Activated naive CD8-positive, alpha-beta T cell treated with anti-CD3 and anti-CD28 coated beads, Interleukin-2, amount 50 U/mL, for 16 hours (primary cell): ENCODE measurements around the gene HACD2.
"Not testable (repeated sequence)": the region's sequence is repeated elsewhere in the genome, so short reads cannot be mapped to it uniquely, and the experiment has no call there.

ENCODE experiments used
- DNase-seq: peaks from one replicate; pipeline ENCODE4 v3.0.0-alpha.2; 2020; ENCODE audit warnings: low read depth, low spot score

Gene HACD2

DNA sequence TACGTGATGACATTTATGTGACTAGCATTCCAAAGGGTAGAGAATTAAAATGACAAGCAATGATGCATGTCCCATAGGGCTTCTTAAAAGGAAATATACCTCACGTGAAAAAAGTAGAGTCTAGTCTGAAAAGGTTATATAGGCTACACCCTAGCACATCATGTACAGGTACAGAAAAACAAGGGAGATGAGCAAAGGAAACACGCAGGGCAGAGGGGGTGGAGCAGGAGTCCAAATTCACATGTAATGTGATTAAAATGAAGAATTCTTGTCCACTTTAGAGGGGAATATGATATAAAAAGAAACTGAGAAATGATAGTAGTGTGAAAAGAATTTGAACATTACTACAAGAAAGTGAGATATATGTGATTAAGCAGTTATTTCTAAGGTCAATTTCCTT lies 59.4 kb downstream of the HACD2 start:
- no peak for DNase-seq

DNA sequence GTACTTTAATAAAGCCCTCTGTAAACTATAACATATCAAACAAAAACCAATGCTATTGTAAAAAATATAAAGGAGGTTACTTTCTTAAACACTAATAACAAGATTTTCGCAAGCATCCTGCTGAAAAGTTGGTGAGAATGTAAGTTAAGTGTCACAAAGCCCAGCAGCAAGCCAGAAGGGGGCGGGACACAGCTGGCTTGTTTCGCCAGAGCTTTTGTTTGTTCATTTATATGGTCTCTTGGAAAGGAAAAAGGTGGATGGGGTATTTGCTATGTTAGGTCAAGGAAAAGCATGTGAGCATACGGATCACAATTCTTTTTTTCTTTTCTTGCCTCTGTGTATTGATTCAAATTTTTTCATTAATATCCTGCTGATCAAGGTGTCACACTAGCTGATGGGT lies 59.9 kb downstream of the HACD2 start:
- no peak for DNase-seq

DNA sequence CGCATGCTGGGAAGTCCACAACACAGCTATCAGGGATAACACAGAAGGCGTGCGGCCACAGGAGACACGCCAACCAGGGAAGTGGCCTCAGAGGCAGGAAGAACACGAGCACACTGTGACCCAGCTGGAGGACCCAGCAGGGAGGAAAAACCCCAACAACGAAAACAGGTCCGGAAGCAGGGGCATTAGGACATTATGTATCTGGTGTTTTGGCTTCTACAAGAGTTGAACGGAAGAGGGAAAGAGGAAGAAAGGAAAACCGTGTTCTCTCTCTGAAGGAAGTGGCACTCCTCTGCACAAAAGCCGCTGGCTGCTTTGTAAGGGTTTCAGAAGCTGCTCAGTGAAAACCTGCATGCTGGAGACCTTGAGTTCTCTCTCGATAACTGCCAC lies 61.8 kb downstream of the HACD2 start:
- DNase-seq = no peak

DNA sequence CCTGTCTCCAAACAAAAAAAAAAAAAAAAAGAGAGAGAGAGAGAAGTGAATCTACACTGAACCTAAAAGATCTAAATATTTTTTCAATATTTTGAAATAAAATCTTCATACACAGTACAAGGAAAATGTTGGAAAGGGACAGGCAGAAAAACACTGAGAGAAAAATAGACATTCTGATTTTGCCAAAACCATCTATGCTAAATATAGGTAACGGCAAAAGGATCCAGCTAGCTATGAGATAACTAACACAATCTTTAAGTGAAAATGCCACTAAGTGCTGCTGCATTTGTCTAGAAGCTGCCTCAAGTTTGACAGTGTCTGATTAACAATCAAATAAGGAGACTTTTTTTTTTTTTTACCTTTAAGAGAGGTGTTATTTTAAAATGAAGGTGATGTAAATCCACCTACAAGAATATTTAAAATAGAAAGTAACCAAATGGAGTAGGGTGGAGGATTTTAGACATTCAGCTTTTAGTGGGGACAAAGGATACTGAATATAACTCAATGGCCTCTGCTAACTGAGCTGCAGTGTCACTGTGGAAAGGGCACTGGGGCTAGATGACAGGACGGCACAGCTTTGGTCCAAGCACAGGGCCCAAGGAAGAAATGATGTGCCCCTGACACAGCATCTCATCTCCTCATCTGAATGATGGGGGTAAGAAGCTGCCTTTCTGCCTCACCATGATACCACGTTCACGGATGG lies 62.4 kb downstream of the HACD2 start:
- no peak for DNase-seq

DNA sequence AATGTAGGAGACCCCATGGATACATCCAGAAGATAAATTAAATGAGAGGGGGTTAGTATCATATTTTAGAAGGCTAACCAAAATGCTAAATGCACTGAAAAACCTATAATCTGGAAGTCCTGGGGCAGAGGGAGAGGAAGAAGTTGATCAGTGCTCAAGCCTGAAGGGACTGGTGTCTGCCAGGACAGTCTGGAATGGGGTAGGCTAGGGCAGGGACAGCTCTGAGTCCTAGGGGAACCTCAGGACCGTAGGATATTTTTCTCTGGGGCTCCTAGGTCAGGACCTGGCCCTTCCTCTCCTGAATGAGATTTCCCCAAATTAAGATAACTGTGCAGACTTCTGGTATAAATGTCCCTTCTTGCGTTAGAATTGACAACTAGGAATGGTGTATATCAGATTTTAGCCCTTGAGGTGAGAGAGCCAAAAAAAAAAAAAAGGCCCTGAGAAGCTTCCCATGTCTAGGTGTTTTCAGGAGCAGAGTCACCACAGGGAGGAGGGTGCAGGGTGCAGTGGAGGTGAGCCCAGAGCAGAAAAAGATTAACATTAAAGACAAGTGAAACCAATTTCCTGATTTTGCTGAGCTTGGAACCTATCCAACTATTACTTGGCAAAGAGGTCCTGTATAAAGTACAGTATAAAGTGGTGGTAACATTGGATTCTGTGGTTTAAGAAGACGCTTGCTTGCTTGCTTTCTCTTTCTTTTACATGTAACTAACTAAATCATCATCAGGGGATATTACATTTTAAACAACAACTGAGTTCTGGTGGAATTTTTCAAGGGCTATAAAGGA lies 63.5 kb downstream of the HACD2 start:
- no peak for DNase-seq

DNA sequence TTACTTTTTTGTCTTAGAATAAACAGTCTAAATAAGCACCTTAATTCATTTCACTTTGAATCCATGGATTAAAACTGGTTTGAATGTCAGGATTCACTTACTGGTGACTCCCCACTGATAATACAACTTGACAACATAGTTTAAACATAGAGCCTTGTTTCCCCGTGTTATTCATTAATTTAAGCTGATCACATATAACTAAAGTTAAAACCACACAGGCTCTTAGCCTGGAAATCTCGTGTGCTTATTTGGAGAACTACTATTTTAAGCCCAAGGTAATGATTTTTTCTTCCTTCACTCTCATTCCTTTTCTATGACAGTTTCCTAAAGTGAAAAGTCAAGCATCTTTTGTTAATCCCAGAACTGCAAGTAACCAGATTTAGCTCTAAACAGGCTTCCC lies 64.2 kb downstream of the HACD2 start:
- no peak for DNase-seq

DNA sequence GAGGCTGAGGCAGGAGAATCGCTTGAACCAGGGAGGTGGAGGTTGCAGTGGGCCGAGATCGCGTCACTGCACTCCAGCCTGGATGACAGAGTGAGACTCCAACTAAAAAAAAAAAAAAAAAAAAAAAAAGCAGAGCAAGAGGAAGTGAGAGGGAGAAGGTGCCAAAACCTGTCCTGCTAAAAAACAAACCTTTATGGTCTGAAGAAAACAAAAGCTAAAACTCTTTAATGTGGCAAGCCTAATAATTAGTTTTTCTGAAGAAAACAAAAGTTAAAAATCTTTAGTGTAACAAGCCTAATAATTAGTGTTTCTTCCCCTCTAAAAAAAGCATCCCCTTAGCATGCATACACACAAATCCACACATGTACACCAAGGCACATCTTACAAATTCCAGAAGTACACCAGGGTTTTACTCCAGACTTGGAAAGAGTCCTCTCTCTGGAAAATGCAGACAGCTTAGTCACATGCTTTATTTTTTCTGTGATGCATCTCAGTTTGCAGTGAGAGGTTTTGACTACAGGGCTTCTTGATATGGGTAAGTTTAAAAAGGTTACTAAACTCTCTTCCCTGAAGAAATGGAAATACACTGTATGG lies 65.9 kb downstream of the HACD2 start:
- DNase-seq = no peak

DNA sequence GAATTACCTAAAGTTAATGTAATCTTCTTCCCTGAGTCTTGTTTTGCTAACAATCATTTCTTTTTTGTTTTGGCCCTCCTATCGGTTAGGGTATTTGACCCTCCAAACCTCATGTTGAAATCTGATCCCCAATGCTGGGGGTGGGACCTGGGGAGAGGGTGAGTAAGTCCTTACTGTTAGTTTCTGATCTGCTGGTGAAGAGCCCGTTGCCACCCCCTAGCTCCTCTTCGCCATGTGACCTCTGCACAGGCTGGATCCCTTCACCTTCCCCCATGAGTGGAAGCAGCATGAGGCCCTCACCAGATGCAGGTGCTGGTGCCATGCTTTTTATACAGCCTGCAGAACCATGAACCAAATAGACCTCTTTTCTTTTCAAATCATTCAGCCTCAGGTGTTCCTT lies 73.1 kb downstream of the HACD2 start:
- DNase-seq = no peak

DNA sequence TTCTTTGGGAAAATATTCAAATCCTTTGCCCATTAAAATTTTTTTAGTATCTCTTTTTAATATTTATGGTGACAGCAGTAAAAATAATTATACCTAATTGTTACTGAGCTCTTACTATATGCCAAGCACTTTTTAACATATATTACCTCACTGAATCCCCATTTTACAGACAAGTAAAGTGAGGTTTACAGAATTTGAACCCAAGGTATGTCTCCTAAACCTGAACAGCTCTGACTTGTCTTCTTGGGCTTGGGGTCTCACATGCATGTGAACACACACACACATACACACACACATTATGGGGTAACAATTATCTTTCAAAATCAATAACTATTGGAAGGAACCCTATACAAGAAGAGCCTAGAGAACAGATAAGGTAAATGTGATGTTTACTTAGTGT lies 73.8 kb downstream of the HACD2 start:
- no peak for DNase-seq

DNA sequence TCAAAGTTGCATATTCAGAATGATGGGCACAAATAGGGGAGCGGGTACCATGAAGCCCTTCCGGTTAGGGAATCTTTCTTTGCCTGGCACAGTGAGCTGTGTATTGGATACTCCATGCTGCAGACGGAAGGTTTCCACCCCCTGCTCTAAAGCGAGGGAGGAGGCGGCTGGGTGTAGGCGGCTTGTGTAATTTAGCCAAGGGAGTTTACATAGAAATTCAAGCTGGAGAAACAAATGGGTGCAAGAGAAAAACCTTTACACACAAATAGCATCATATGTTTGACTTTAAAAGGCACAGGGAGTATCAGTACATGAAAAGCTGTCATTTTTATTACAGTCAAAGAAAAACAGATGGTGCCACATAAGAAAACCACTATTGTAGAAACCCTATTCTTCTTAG lies 76.7 kb downstream of the HACD2 start:
- no peak for DNase-seq

DNA sequence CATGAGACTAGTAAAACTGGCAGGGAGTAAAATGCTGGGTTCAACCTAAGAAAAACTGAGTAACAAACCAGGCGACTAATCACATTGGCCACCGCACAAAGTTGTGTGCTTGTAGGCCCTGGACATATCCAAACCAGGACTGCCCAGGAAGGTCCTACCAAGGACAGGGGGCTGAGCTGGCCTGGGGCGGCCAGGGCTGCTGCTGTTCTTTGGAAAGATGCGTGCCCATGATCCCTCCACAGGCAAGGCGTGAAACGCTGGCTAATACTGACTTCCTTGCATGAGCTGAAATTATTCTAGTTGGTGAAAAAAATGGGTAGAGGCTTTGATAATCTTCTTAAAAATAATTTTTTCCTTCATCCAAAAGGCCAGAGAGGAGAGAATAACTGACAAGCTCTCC lies 79.0 kb downstream of the HACD2 start:
- no peak for DNase-seq

DNA sequence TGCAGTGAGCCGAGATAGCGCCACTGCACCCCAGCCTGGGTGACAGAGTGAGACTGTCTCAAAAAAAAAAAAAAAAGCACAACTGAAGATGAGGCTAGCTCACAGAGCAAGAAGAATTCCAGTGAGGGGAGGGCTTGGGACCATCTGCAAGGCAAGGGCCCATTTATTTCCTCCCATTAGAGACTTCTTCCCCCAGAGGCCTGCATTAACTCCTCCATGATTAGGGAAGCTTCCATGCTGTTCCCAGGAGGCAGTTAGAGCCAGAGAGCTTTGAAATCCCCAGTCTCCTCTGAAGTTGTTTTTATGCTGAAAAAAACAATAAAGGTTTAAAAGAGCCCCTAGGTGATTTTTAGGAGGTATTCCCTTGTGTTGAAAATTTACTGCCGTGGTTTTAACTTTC lies 81.7 kb downstream of the HACD2 start:
- DNase-seq = no peak

DNA sequence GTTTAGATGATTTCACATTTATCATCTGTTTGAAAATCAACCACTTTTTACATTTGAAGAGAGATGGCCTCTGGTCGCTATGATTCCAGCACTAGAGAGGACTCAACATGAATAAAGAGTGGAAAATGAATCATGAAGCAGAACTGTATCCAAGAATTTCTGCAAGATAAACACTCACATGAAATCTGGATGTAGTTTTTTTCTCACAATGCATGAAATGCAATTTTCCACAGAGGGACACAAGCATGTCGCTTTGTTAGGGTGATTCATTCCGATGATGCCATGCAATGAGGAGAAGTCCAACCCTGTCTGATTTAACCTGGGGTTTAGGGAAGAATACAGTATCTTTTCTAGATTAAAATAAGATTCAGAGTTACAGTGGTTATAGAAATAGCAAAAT lies 85.5 kb downstream of the HACD2 start:
- DNase-seq = no peak

DNA sequence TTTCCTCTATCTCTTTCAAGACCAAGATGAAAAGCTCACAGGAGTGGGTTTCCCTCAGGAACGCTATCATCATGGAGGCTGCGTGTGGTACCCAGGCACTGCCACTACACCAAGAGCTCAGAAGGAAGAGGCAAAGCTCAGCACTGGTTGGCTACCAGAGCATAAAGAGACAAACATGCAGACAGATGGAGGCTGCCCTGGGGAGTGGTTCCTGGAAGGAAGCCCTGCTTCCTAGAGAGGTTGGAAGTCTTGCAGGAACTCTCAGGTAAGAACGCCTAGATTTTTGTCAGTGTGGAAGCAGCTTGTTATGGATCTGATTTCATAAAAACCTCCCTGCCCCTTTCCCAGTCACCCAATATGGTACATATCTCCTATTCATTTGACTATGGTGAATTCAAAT lies 86.1 kb downstream of the HACD2 start:
- no peak for DNase-seq

DNA sequence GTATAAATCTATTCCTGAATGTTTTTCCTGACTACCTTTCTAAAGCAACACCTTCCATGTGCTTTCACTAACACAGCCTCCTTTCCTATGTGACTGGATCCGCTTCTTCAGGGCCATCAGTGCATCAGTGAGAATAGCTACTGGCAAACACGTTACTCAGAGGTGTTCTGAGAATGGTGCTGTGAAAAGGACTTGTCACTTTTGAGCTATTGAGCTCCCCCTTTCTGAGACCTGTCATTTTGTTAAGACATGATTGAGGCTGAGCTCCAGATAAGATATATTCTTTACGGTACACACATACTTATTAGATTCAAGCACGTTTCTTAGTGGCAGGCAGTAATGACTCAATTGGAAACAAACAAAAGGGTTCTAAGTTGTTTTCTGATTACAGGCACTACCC lies 90.9 kb downstream of the HACD2 start:
- no peak for DNase-seq

DNA sequence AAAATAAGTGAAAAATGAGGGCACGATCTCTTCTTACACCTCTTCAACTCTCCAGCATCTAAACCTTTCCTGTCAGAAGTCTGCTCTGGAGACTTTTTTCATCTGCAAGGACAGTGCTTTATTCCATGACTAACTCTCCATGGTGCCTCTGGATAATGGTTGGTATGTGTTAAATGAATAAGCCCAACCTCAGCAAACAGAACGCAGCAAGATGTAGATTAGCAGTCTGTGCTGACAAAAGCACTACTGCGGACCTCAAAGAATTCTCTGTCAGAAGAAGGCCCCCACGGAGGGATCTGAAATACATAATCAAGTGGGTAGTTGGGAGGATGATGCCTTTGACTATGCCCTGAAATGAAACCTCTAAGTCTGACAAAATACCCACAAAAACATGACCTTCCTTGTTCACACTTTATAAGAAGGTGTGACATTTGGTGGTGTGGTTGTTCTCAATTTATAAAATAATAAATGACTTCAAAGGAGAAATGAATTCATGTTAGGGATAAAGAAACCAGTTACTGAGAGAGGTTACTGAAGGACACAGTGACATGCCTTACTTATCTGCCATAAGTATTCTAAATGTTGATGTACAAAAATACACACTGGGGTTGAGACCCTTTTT lies 92.8 kb downstream of the HACD2 start:
- no peak for DNase-seq

DNA sequence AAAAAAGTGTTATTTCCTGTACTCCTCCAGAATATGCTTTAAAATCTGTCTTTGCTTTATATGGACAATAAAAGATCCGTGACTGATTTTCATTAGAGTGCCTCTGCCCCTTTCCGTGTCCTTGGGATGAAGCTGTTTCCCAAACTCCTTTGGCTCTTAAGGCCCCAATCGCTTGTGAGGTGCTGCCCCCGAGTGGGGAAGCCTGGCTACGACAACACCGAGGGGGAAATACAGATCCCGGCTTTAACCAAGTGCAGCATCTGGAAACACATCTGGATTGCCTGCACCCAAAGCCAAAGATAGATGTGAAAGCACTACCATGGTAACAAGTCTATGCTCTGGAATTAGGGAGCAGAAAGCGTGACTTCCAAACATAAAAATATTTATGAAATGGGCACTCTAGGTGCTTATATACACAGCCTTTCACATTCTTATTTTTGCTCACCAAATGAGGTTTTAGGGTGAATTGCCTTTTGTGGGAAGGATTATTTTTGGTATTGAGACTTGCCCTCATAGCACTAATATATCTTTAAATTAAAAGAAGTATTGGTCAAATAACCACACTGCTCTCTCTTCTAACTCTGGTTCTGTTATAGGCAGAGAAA lies 95.4 kb downstream of the HACD2 start:
- no peak for DNase-seq

DNA sequence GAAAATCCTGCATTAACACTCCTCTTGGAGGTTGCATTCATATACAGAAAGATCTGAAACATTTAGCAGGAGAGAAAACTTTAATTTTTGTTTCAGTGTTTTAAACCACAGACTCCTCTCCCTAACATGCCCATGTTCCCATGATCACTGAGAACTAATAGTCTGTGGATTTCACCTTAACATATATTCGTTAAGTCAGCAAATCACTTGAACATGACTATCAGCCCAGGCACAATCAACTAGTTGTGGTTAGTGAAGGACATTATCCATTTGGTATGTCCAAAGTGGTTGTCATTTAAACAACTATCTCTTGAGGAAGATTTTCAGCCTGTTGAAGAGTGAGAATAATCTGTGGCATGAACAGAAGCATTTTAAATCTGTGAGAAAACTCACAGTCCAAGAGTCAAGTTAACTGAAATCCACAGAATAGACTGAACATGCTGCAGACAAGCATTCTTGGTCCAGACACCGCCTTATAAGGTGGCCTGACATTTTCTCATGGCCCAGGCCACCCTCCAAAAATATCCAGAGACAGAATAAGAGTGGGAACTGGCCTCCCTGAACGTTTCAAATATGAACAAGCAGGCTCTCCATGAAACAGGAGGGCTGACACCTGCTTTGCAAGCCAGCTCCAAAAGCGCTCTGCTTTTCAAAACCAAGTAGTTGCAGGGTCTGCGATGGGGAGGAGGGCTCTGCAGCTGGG lies 96.1 kb downstream of the HACD2 start:
- DNase-seq = no peak

DNA sequence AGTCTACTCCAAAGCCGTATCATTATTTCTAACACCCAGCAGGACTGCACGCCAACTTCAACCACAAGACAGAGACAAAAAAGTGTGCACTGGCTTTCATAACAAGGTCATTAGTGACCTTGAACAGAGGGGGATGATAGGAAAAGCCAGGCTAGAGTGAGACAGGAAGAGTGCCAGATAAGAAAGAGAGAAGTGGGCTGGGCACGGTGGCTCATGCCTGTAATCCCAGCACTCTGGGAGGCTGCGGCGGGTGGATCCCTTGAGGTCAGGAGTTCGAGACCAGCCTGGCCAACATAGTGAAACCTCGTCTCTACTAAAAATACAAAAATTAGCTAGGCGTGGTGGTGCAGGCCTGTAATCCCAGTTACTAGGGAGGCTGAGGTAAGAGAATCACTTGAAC lies 97.8 kb downstream of the HACD2 start:
- DNase-seq = not testable (repeated sequence)

DNA sequence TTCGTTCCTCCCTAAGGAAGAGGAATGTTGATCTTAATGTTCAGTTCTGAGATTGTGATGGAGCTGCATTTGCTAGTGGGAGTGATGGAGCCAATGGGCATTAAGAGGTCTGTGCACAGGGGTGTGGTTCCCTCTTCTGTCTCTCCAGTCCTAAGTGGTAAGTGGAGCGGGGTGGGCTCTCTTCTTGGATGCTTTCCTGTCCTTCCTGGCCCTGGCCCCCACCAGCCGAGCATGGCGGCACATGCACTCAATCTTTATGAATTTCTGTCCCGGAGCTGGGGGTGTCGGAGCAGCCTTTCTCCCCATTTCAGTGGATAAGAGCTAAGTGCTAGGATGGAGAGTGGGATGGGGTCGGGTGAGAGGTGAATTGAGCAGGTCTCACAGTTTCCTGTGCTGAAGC lies 98.4 kb downstream of the HACD2 start:
- no peak for DNase-seq

DNA sequence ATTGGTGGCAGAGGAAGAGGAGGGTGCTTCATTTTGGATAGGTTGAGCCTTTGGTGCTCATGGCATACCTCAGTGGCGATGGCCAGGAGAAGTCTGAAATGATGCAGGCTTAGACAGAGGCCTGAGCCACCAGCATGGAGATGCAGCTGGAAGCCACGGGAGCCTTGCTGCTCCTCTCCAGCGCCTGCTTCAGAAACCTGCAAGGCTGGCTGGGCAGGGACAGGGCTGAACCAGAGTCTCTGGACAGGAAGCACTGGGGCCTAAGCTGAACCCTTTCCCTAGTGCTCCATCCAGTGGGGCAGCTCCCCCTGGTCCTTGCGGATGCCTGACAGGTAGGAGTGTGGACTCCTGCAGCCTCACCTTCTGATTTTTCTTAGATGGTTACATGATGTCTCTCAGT lies 99.3 kb downstream of the HACD2 start:
- no peak for DNase-seq

DNA sequence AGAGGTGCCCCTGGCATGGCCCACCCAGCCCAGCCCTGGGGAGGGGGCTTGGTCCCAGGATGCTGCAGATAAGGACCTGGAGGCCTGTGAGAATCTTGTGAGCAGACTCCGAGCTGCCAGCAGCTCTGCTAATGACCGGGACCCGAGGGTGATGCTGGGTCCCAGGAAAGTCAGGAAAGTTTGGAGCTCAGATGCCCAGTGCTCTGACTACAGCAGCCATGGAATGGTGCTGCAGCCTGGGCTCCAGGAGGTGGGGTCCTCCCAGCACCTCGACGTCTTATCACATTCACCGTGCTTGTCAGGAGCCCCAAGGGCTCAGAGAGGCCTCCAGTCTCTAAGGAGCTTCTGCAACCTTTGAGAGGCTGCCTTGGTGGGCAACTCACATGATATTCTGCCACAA lies 101.7 kb downstream of the HACD2 start:
- no peak for DNase-seq
